Stimulated activated naive CD8-positive, alpha-beta T cell treated with anti-CD3 and anti-CD28 coated beads, Interleukin-15, Interleukin-2, amounts not matched to agents 100 ng/mL and 50 ng/mL, for 24 hours (primary cell): ENCODE data around the gene RAP1GAP2.

Source experiments
- H3K27ac Mint-ChIP-seq: one replicate; pipeline ENCODE4 v1.8.0; 2021; ENCODE audit warnings: mild to moderate bottlenecking, mixed read lengths
- H3K27me3 Mint-ChIP-seq: one replicate; pipeline ENCODE4 v1.8.0; 2021; ENCODE audit warnings: mixed read lengths
- H3K36me3 Mint-ChIP-seq: one replicate; pipeline ENCODE4 v1.8.0; 2021; ENCODE audit warnings: low read depth, mixed read lengths
- H3K4me1 Mint-ChIP-seq: one replicate; pipeline ENCODE4 v1.8.0; 2021; ENCODE audit warnings: low read depth, mixed read lengths
- H3K4me3 Mint-ChIP-seq: one replicate; pipeline ENCODE4 v1.8.0; 2021; ENCODE audit warnings: mild to moderate bottlenecking, mixed read lengths
- H3K9me3 Mint-ChIP-seq: one replicate; pipeline ENCODE4 v1.8.0; 2021; ENCODE audit warnings: mixed read lengths

RAP1GAP2 gene

DNA sequence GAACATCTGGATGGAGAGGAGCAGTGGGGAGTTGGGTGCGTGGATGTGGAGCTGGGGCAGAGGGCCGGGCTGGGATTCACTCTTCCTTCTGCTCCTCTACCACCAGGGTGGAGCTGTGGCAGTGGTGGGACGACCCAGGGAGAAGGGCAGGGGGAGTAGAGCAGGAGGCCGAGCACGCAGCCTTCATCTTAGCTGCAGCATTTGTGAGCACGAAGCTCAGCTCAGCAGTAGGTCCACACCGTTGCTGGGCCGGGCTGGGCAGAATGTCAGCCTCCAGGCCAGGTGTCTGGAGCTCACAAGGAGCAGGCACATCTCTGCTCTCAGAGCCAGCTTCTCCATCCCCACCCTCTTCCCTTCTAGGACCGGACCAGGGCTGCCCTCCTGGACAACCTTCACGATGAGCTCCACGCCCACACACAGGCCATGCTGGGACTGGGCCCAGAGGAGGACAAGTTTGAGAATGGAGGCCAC, 211.4 kb downstream of the RAP1GAP2 start:
- no peak overlapping the region for H3K27ac Mint-ChIP-seq

GRCh38 chr17:3008336-3009288, 212.4 kb downstream of the RAP1GAP2 start:
- no peak overlapping the region for H3K27ac Mint-ChIP-seq
- H3K4me1 Mint-ChIP-seq: peaks cover 16% of the 10 kb centered on the region
- H3K27me3 Mint-ChIP-seq: no peaks in the 10 kb centered on the region
- no peak overlapping the region for H3K4me3 Mint-ChIP-seq
- no peaks in the 10 kb centered on the region for H3K9me3 Mint-ChIP-seq
- H3K36me3 Mint-ChIP-seq: no peaks in the 10 kb centered on the region

More for the DNA sequence above, 211.4 kb downstream of the RAP1GAP2 start:
- no peaks in the 10 kb centered on the region for H3K36me3 Mint-ChIP-seq
- H3K4me1 Mint-ChIP-seq: peaks cover 25% of the 10 kb centered on the region
- H3K27me3 Mint-ChIP-seq: no peaks in the 10 kb centered on the region
- no peaks in the 10 kb centered on the region for H3K9me3 Mint-ChIP-seq
- no peak overlapping the region for H3K4me3 Mint-ChIP-seq

GRCh38 chr17:3009411-3009920, 213.2 kb downstream of the RAP1GAP2 start:
- H3K9me3 Mint-ChIP-seq: no peaks in the 10 kb centered on the region
- no peaks in the 10 kb centered on the region for H3K36me3 Mint-ChIP-seq
- no peak overlapping the region for H3K27ac Mint-ChIP-seq
- peaks cover 8% of the 10 kb centered on the region for H3K4me1 Mint-ChIP-seq
- H3K4me3 Mint-ChIP-seq: no peak overlapping the region
- no peaks in the 10 kb centered on the region for H3K27me3 Mint-ChIP-seq

GRCh38 chr17:3011891-3012290, 215.7 kb downstream of the RAP1GAP2 start:
- Mint-ChIP-seq H3K9me3 (no peaks in the 10 kb centered on the region), H3K27me3 (no peaks in the 10 kb centered on the region), H3K27ac (no peak overlapping the region), H3K4me3 (no peak overlapping the region), H3K4me1 (no peaks in the 10 kb centered on the region), H3K36me3 (no peaks in the 10 kb centered on the region)

DNA sequence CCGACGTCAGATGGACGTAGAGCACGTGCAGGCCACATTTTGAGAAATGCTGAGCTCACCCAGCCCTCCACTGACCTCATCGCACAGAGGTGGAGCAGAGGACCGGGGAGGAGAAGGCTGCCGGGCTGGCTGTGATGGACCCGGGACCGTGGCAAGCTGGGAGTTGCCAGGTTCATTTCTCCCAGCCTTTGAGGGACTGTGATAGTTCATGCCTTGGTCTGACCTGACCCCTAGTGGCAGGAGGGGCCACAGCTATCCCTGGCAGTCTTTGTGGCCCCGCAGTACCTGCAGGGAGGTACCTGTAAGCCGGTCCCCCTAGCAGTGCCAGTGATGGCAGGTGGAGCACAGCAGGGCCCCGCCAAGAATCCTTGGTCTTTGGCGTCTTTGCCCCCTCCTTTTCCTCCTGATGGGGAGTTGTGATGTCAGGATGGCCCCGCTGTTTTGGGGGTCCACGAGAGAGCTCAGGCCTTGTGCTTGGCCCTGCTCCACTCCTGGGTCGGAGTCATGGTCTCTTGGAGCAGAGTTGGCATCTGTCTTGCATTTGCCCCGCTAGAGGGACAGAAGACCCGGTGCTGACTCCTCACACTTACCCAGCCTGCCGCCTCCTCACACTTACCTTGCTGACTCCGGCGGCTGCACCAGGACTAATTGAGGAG, 216.8 kb downstream of the RAP1GAP2 start:
- no peak overlapping the region for H3K27ac Mint-ChIP-seq
- no peaks in the 10 kb centered on the region for H3K27me3 Mint-ChIP-seq
- no peaks in the 10 kb centered on the region for H3K4me1 Mint-ChIP-seq
- no peaks in the 10 kb centered on the region for H3K9me3 Mint-ChIP-seq
- H3K4me3 Mint-ChIP-seq: no peak overlapping the region
- H3K36me3 Mint-ChIP-seq: no peaks in the 10 kb centered on the region

- Mint-ChIP-seq H3K27ac (no peak overlapping the region), H3K4me1 (no peaks in the 10 kb centered on the region), H3K36me3 (peaks cover 8% of the 10 kb centered on the region), H3K4me3 (no peak overlapping the region), H3K9me3 (no peaks in the 10 kb centered on the region), H3K27me3 (no peaks in the 10 kb centered on the region)
Observed at GRCh38 chr17:3015890-3016289, 219.7 kb downstream of the RAP1GAP2 start.

DNA sequence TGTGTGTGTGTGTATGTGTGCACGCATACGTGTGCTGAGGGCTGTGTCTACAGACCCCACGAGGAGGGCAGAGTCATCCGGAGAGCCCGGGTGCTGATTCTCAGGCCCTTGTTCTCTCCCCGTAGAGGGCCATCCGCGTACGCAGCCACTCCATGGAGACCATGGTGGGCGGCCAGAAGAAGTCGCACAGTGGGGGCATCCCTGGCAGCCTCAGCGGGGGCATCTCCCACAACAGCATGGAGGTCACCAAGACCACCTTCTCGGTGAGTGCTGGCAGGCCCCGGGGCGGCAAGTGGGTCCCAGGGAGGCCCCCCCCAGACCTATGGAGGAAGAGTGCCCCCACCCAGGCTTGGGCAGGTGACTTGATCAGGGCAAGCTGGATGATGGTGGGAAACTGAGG, 221.7 kb downstream of the RAP1GAP2 start:
- Mint-ChIP-seq H3K4me1 (no peaks in the 10 kb centered on the region), H3K27ac (no peak overlapping the region), H3K36me3 (peaks cover 28% of the 10 kb centered on the region), H3K4me3 (no peak overlapping the region), H3K9me3 (peaks cover 6% of the 10 kb centered on the region), H3K27me3 (no peaks in the 10 kb centered on the region)

DNA sequence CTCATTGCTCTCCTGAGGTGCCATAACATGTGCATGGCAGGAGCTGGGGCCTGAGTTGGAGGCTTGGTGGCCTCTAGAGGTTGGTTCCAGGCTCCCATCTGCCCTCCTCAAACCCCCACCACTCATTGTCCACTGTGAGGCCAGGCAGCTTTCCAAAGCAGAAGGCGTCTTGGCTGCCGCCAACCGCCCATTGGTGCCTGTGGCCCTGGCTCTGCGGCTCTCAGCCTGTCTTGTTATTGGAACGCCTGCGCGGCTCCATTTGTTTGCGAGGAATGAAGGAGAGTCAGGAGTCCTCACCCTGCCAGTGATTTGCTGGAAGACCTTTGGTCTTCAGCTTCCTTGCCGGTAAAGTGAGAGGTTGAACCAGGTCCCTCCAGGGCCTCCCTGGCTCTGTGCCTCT, 223.5 kb downstream of the RAP1GAP2 start:
- H3K4me1 Mint-ChIP-seq: no peaks in the 10 kb centered on the region
- no peak overlapping the region for H3K4me3 Mint-ChIP-seq
- H3K27me3 Mint-ChIP-seq: no peaks in the 10 kb centered on the region
- H3K27ac Mint-ChIP-seq: no peak overlapping the region
- H3K36me3 Mint-ChIP-seq: peaks cover 42% of the 10 kb centered on the region
- H3K9me3 Mint-ChIP-seq: peaks cover 15% of the 10 kb centered on the region

GRCh38 chr17:3020381-3020780, 224.1 kb downstream of the RAP1GAP2 start:
- Mint-ChIP-seq H3K4me3 (no peak overlapping the region), H3K4me1 (no peaks in the 10 kb centered on the region), H3K36me3 (peaks cover 42% of the 10 kb centered on the region), H3K27ac (no peak overlapping the region), H3K27me3 (no peaks in the 10 kb centered on the region), H3K9me3 (peaks cover 15% of the 10 kb centered on the region)

DNA sequence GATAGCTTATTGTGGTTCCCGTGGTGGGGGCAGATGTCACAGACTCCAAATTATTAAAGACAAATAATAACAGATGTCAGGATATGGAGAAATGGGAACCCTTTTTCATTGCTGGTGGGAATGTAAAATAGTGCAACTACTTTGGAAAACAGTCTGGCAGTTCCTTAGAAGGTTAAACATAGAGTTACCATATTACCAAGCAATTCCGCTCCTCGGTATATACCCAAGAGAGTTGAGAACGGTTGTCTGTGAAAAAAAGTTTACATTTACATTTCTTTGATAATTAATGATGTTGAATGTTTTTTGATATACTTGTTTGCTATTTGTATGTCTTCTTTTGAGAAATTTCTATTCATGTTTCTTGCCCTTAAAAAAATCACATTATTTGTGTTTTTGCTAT, 226.0 kb downstream of the RAP1GAP2 start:
- H3K4me3 Mint-ChIP-seq: no peak overlapping the region
- H3K27me3 Mint-ChIP-seq: no peaks in the 10 kb centered on the region
- no peak overlapping the region for H3K27ac Mint-ChIP-seq
- H3K9me3 Mint-ChIP-seq: peaks cover 15% of the 10 kb centered on the region
- H3K4me1 Mint-ChIP-seq: no peaks in the 10 kb centered on the region
- peaks cover 42% of the 10 kb centered on the region for H3K36me3 Mint-ChIP-seq

DNA sequence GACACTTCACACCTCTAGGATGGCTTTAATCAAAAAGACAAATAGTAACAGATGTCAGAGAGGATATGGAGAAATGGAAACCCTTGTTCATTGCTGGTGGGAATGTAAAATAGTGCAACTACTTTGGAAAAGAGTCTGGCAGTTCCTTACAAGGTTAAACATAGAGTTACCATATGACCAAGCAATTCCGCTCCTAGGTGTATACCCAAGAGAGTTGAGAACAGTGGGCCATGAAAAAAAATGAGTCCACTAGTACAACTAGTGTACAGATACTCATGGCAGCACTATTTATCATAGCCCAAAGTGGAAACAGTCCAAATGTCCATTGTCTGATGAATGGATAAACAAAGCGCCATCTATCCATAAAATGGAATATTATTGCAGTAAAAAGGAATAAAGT, 228.1 kb downstream of the RAP1GAP2 start:
- Mint-ChIP-seq H3K27ac (no peak overlapping the region), H3K27me3 (no peaks in the 10 kb centered on the region), H3K4me3 (no peak overlapping the region), H3K36me3 (peaks cover 46% of the 10 kb centered on the region), H3K9me3 (peaks cover 15% of the 10 kb centered on the region), H3K4me1 (no peaks in the 10 kb centered on the region)

DNA sequence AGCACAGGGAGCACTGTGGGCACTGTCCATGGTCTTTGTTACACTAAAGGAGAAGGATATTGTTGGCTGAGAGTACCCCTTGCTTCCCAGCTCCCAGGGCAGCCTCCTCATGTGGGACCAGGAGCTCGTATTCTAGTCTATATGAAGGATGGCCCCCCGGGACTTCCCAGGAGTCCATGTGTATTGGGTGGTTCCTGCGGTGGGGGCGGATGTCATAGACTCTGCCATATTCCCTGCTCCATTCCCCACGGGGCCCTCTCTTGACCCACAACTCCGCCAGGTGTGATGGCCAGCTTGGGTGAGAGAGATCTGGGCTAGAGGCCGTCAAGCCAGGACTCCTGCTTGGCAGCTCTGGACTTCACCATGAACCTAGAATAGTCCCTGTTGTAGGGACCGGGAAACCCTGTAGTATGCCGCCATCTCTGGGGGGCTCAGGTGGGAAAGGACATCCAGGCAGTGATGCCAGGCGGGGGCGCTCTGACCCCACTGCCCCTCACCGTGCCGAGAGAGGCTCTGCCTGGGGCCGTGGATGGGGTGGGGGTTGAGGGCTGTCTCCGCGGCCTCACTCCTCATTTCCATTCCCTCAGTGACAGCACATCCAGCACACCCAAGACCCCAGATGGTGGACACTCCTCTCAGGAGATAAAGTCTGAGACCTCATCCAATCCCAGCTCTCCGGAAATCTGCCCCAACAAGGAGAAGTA, 229.3 kb downstream of the RAP1GAP2 start:
- Mint-ChIP-seq H3K27me3 (no peaks in the 10 kb centered on the region), H3K4me3 (no peak overlapping the region), H3K9me3 (peaks cover 15% of the 10 kb centered on the region), H3K27ac (no peak overlapping the region), H3K4me1 (no peaks in the 10 kb centered on the region), H3K36me3 (peaks cover 41% of the 10 kb centered on the region)

GRCh38 chr17:3026125-3026855, 230.1 kb downstream of the RAP1GAP2 start:
- Mint-ChIP-seq H3K27ac (no peak overlapping the region), H3K4me1 (no peaks in the 10 kb centered on the region), H3K4me3 (no peak overlapping the region), H3K9me3 (peaks cover 15% of the 10 kb centered on the region), H3K27me3 (no peaks in the 10 kb centered on the region), H3K36me3 (peaks cover 34% of the 10 kb centered on the region)
